ENCODE data around the gene DPYD. TPM values are rescaled to one million over a fixed set of nuclear protein-coding genes. Genes with fewer than 3 reads are reported as not detected.

DPYD gene
- total RNA-seq, 1 experiment from 2014 or later, result 0.46 TPM

- no peaks in the 10 kb centered on the region for H3K27me3 Mint-ChIP-seq (ENCODE audit: low read depth)
- H3K4me1 Mint-ChIP-seq, result 0 out of 2 replicates have a peak, but pooled peaks cover 2% of the 10 kb centered on the region
- no peak overlapping the region for H3K27ac Mint-ChIP-seq
- ChIA-PET CTCF (no interaction called here), POLR2A (no interaction called here)
- no peak for DNase-seq (ENCODE audit: low spot score)
- TF ChIP-seq, protein P1, sequence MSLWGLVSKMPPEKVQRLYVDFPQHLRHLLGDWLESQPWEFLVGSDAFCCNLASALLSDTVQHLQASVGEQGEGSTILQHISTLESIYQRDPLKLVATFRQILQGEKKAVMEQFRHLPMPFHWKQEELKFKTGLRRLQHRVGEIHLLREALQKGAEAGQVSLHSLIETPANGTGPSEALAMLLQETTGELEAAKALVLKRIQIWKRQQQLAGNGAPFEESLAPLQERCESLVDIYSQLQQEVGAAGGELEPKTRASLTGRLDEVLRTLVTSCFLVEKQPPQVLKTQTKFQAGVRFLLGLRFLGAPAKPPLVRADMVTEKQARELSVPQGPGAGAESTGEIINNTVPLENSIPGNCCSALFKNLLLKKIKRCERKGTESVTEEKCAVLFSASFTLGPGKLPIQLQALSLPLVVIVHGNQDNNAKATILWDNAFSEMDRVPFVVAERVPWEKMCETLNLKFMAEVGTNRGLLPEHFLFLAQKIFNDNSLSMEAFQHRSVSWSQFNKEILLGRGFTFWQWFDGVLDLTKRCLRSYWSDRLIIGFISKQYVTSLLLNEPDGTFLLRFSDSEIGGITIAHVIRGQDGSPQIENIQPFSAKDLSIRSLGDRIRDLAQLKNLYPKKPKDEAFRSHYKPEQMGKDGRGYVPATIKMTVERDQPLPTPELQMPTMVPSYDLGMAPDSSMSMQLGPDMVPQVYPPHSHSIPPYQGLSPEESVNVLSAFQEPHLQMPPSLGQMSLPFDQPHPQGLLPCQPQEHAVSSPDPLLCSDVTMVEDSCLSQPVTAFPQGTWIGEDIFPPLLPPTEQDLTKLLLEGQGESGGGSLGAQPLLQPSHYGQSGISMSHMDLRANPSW (CRISPR knock-in tag; conservative IDR thresholded peaks at IDR 0.05; ENCODE audit: low read depth), result no peak
- TF ChIP-seq ZBTB21 (CRISPR knock-in tag; IDR thresholded peaks at IDR 0.05; ENCODE audit: borderline replicate concordance) (no peak), SMAD3 (CRISPR knock-in tag; IDR thresholded peaks at IDR 0.05; ENCODE audit: borderline replicate concordance) (no peak), MLX (CRISPR knock-in tag; IDR thresholded peaks at IDR 0.05) (no peak), NR2C2 (CRISPR knock-in tag; IDR thresholded peaks at IDR 0.05) (no peak), SP1 (CRISPR knock-in tag; conservative IDR thresholded peaks at IDR 0.05) (no peak), ESRRA (CRISPR knock-in tag; IDR thresholded peaks at IDR 0.05; ENCODE audit: borderline replicate concordance) (no peak), RORB (CRISPR knock-in tag; IDR thresholded peaks at IDR 0.05) (no peak)
- TF ChIP-seq, protein P2, sequence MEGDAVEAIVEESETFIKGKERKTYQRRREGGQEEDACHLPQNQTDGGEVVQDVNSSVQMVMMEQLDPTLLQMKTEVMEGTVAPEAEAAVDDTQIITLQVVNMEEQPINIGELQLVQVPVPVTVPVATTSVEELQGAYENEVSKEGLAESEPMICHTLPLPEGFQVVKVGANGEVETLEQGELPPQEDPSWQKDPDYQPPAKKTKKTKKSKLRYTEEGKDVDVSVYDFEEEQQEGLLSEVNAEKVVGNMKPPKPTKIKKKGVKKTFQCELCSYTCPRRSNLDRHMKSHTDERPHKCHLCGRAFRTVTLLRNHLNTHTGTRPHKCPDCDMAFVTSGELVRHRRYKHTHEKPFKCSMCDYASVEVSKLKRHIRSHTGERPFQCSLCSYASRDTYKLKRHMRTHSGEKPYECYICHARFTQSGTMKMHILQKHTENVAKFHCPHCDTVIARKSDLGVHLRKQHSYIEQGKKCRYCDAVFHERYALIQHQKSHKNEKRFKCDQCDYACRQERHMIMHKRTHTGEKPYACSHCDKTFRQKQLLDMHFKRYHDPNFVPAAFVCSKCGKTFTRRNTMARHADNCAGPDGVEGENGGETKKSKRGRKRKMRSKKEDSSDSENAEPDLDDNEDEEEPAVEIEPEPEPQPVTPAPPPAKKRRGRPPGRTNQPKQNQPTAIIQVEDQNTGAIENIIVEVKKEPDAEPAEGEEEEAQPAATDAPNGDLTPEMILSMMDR (IDR thresholded peaks at IDR 0.05), result no peak
- TF ChIP-seq, protein P3, sequence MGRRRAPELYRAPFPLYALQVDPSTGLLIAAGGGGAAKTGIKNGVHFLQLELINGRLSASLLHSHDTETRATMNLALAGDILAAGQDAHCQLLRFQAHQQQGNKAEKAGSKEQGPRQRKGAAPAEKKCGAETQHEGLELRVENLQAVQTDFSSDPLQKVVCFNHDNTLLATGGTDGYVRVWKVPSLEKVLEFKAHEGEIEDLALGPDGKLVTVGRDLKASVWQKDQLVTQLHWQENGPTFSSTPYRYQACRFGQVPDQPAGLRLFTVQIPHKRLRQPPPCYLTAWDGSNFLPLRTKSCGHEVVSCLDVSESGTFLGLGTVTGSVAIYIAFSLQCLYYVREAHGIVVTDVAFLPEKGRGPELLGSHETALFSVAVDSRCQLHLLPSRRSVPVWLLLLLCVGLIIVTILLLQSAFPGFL (CRISPR knock-in tag; IDR thresholded peaks at IDR 0.05; ENCODE audit: borderline replicate concordance), result no peak
- no peak overlapping the region for H3K4me3 Mint-ChIP-seq
- no peaks in the 10 kb centered on the region for H3K36me3 Mint-ChIP-seq
- ATAC-seq, result no peak
- H3K9me3 Mint-ChIP-seq, result no peaks in the 10 kb centered on the region
Measured at GRCh38 chr1:97190326-97190725, 730.5 kb downstream of the DPYD start.

DNA sequence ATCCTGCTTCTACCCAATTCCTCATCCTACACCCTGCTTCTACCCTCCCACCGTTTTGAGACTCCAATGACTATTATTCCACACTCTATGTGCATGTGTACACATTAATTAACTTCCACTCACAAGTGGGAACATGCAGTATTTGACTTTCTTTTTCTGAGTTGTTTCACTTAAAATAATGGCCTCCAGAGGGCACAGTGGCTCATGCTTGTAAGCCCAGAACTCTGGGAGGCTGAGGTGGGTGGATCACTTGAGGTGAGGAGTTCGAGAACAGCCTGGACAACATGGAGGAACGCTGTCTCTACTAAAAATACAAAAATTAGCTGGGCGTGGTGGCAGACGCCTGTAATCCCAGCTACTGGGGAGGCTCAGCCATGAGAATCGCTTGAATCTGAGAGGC, 734.5 kb downstream of the DPYD start:
- ChIA-PET CTCF (no interaction called here), POLR2A (no interaction called here)
- Mint-ChIP-seq H3K27me3 (ENCODE audit: low read depth) (no peaks in the 10 kb centered on the region), H3K4me3 (no peak overlapping the region), H3K36me3 (no peaks in the 10 kb centered on the region), H3K27ac (no peak overlapping the region), H3K4me1 (0 out of 2 replicates have a peak, but pooled peaks cover 2% of the 10 kb centered on the region), H3K9me3 (no peaks in the 10 kb centered on the region)
- ATAC-seq (peak; percentile 41; the same call in 1 of the 2 replicates), DNase-seq (ENCODE audit: low spot score) (peak; percentile 25)
- TF ChIP-seq MXD4 (CRISPR knock-in tag; IDR thresholded peaks at IDR 0.05; ENCODE audit: borderline replicate concordance) (no peak), IRF2 (CRISPR knock-in tag; IDR thresholded peaks at IDR 0.05; ENCODE audit: borderline replicate concordance, low read depth) (no peak), E2F5 (CRISPR knock-in tag; IDR thresholded peaks at IDR 0.05) (no peak), SOX15 (CRISPR knock-in tag; IDR thresholded peaks at IDR 0.05) (no peak), NFATC4 (CRISPR knock-in tag; IDR thresholded peaks at IDR 0.05) (no peak), NR1H2 (CRISPR knock-in tag; IDR thresholded peaks at IDR 0.05) (no peak)
- TF ChIP-seq, protein P4, sequence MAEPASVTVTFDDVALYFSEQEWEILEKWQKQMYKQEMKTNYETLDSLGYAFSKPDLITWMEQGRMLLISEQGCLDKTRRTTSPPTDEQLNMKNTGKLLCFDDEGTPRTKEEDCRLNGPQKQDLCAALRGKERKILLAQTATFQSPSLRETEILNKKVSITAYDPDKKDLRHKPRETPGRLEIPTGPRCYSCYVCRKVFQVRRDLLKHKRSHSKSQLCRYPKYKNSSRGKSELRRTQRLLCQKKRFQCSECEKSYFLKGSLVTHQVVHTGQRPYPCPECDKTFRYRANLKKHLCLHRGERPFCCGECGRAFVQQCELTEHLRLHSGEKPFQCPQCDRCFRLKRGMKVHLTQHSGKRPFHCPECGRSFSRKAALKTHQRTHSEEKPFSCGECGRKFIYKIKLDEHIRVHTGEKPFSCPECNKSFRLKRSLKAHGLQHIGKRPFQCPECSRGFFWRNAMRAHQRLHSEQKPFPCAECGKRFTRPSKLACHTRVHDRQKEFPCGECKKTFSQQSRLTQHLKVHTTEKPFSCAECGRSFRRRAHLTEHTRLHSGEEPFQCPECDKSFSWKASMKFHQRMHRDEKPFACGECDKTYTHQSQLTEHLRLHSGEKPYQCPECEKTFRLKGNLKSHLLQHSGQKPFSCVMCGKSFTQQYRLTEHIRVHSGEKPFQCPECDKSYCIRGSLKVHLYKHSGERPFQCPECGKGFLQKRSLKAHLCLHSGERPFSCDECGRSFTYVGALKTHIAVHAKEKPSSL (CRISPR knock-in tag; conservative IDR thresholded peaks at IDR 0.05), result no peak
- TF ChIP-seq, protein P5, sequence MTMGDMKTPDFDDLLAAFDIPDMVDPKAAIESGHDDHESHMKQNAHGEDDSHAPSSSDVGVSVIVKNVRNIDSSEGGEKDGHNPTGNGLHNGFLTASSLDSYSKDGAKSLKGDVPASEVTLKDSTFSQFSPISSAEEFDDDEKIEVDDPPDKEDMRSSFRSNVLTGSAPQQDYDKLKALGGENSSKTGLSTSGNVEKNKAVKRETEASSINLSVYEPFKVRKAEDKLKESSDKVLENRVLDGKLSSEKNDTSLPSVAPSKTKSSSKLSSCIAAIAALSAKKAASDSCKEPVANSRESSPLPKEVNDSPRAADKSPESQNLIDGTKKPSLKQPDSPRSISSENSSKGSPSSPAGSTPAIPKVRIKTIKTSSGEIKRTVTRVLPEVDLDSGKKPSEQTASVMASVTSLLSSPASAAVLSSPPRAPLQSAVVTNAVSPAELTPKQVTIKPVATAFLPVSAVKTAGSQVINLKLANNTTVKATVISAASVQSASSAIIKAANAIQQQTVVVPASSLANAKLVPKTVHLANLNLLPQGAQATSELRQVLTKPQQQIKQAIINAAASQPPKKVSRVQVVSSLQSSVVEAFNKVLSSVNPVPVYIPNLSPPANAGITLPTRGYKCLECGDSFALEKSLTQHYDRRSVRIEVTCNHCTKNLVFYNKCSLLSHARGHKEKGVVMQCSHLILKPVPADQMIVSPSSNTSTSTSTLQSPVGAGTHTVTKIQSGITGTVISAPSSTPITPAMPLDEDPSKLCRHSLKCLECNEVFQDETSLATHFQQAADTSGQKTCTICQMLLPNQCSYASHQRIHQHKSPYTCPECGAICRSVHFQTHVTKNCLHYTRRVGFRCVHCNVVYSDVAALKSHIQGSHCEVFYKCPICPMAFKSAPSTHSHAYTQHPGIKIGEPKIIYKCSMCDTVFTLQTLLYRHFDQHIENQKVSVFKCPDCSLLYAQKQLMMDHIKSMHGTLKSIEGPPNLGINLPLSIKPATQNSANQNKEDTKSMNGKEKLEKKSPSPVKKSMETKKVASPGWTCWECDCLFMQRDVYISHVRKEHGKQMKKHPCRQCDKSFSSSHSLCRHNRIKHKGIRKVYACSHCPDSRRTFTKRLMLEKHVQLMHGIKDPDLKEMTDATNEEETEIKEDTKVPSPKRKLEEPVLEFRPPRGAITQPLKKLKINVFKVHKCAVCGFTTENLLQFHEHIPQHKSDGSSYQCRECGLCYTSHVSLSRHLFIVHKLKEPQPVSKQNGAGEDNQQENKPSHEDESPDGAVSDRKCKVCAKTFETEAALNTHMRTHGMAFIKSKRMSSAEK (CRISPR knock-in tag; IDR thresholded peaks at IDR 0.05; ENCODE audit: borderline replicate concordance), result no peak
- TF ChIP-seq, protein P6, sequence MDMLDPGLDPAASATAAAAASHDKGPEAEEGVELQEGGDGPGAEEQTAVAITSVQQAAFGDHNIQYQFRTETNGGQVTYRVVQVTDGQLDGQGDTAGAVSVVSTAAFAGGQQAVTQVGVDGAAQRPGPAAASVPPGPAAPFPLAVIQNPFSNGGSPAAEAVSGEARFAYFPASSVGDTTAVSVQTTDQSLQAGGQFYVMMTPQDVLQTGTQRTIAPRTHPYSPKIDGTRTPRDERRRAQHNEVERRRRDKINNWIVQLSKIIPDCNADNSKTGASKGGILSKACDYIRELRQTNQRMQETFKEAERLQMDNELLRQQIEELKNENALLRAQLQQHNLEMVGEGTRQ (CRISPR knock-in tag; IDR thresholded peaks at IDR 0.05), result no peak

Measured in WTC11 (cell line).